NOMO-1 treated with DMSO at 0.1 percent for 48 hours (cell line): ENCODE measurements around the gene FBXL17.

ENCODE experiments used
- DNase-seq: peaks from one replicate; lab custom pipeline; 2025; ENCODE audit not compliant: unreplicated experiment; lab: John Stamatoyannopoulos, UW

Gene FBXL17

GRCh38 chr5:107959573-107960279 lies 422.2 kb downstream of the FBXL17 start:
- DNase-seq = no peak

GRCh38 chr5:107958861-107959260 lies 423.0 kb downstream of the FBXL17 start:
- no peak for DNase-seq

- DNase-seq = no peak
These were observed 423.5 kb downstream of the FBXL17 start for GRCh38 chr5:107958432-107958831.

GRCh38 chr5:107957051-107957450 lies 424.8 kb downstream of the FBXL17 start:
- no peak for DNase-seq

- DNase-seq = no peak
These were observed 426.6 kb downstream of the FBXL17 start for GRCh38 chr5:107955321-107955720.

- no peak for DNase-seq
These were observed 427.6 kb downstream of the FBXL17 start for GRCh38 chr5:107954254-107954653.

- no peak for DNase-seq
These were observed 429.4 kb downstream of the FBXL17 start for GRCh38 chr5:107952450-107952849.

GRCh38 chr5:107951309-107951708 lies 430.6 kb downstream of the FBXL17 start:
- no peak for DNase-seq

GRCh38 chr5:107950776-107951175 lies 431.1 kb downstream of the FBXL17 start:
- no peak for DNase-seq

GRCh38 chr5:107949688-107950341 lies 432.1 kb downstream of the FBXL17 start:
- DNase-seq = no peak

- no peak for DNase-seq
These were observed 433.5 kb downstream of the FBXL17 start for GRCh38 chr5:107948377-107948776.

- no peak for DNase-seq
These were observed 436.8 kb downstream of the FBXL17 start for GRCh38 chr5:107945061-107945460.

GRCh38 chr5:107943923-107944322 lies 438.0 kb downstream of the FBXL17 start:
- DNase-seq = no peak

GRCh38 chr5:107941036-107941435 lies 440.9 kb downstream of the FBXL17 start:
- DNase-seq = no peak

GRCh38 chr5:107937651-107938355 lies 444.1 kb downstream of the FBXL17 start:
- DNase-seq = no peak

GRCh38 chr5:107937204-107937603 lies 444.7 kb downstream of the FBXL17 start:
- no peak for DNase-seq

GRCh38 chr5:107936515-107936914 lies 445.4 kb downstream of the FBXL17 start:
- no peak for DNase-seq

- DNase-seq = no peak
These were observed 446.3 kb downstream of the FBXL17 start for GRCh38 chr5:107935645-107936044.

GRCh38 chr5:107933326-107933725 lies 448.6 kb downstream of the FBXL17 start:
- no peak for DNase-seq

GRCh38 chr5:107930891-107931290 lies 451.0 kb downstream of the FBXL17 start:
- no peak for DNase-seq

- no peak for DNase-seq
These were observed 451.8 kb downstream of the FBXL17 start for GRCh38 chr5:107930092-107930491.

GRCh38 chr5:107929080-107929479 lies 452.8 kb downstream of the FBXL17 start:
- no peak for DNase-seq
